GM19463 (cell line): ENCODE data around the gene CAPN5.

Experiments
- ATAC-seq: cut with Tn5 transposase; IDR thresholded peaks from one replicate; pipeline ENCODE4 v1.9.1; 2021; ENCODE audit warnings: mild to moderate bottlenecking, moderate library complexity; ENCODE audit not compliant: unreplicated experiment

The CAPN5 gene

DNA sequence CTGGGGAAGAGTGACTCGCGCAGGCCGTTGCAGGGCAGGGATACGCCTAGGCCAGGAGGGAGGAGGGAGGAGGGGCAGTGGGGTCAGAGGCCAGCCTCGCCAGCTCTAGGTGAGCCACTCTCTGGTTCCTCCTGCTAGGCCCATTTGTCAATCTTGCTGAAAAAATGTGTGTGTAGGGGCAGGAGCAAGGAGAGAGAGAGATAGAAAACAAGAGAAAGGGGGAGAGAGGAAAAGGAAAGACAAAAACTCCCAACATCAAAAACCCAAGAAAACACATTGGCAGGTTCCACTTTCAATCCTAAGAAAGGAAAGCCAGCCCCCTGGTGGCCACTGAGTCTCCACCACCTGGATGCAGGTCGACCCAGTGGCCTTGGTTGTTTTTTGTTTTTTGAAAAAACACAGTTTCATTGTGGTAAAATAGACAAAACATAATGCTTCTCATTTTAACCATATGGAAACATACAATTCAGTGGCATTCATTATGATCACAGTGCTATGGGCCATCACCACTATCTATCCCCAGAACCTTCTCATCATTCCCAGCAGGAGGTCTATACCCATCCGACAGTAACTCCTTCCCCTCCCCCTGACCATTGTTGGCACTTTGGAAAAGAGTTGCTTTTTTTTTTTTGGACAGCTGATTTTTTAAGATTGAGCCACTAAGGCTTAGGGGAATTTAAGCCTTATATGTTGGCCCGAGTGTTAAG, 46.8 kb downstream of the CAPN5 start:
- ATAC-seq: no peak

DNA sequence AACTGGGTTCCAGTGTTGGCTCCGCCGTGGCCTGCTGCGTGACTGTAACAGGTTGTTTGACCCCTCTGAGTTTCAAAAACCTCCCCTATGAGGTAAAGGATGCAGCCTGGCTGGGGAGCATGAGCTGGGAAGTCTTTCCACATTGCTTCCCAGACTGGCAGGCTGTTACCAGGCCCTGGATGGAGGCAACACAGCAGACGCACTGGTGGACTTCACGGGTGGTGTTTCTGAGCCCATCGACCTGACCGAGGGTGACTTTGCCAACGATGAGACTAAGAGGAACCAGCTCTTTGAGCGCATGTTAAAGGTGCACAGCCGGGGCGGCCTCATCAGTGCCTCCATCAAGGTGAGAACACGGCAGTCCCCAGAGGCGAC, 47.3 kb downstream of the CAPN5 start:
- ATAC-seq: no peak

GRCh38 chr11:77115181-77115611, 48.4 kb downstream of the CAPN5 start:
- no peak for ATAC-seq

GRCh38 chr11:77115956-77116355, 49.2 kb downstream of the CAPN5 start:
- no peak for ATAC-seq

DNA sequence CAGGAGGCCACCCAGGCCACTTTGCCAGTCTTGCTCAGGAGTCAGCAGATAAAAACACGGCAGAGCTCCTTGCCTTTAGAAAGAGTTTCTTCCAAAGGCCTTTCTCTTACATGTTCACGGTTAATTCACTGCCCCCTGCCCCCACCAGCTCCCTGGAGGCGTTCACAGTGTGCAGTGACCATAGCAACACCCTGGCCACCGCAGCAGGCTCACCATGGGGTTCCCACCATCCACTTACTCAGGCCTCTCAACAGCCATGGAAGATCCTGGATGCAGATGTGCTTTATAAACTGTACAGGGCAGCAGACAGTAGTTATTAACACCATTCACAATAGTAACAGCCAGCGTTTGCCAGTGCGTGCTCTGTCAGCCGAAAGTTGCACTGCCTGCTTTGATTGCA, 50.7 kb downstream of the CAPN5 start:
- no peak for ATAC-seq

DNA sequence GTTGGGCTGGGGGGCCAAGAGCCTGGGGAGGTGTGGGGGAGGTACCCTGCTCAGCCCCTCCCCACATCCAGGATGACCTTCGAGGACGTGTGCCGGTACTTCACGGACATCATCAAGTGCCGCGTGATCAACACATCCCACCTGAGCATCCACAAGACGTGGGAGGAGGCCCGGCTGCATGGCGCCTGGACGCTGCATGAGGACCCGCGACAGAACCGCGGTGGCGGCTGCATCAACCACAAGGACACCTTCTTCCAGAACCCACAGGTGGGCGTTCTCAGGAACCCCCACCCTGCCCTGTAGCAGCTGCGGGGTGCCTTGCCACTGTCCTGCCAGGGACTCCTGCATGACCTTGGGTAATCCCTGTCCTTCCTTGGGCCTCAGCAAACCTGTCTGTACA, 51.3 kb downstream of the CAPN5 start:
- no peak for ATAC-seq

- ATAC-seq: no peak
Measured at GRCh38 chr11:77118971-77119370, 52.2 kb downstream of the CAPN5 start.

DNA sequence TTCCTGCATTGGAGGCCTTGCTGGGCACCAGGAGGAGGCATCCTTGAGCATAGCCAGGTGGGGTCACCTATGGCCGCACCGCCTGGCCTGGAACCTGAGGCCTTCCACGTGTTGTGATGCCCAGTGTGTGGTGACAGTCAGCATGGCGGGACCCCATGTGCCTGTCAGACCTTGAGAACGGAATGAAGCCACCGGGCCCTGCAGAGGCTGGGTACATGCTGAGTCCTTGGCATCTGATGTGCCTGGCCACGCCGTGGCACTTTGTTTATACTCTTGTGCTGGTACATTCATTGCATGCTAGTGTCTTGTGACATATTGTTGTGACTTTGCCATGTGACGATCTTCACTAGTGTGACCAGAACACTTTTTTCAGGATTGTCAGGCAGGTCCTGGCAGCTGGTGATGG, 52.8 kb downstream of the CAPN5 start:
- ATAC-seq: no peak

- no peak for ATAC-seq
Measured at GRCh38 chr11:77120571-77120970, 53.8 kb downstream of the CAPN5 start.

DNA sequence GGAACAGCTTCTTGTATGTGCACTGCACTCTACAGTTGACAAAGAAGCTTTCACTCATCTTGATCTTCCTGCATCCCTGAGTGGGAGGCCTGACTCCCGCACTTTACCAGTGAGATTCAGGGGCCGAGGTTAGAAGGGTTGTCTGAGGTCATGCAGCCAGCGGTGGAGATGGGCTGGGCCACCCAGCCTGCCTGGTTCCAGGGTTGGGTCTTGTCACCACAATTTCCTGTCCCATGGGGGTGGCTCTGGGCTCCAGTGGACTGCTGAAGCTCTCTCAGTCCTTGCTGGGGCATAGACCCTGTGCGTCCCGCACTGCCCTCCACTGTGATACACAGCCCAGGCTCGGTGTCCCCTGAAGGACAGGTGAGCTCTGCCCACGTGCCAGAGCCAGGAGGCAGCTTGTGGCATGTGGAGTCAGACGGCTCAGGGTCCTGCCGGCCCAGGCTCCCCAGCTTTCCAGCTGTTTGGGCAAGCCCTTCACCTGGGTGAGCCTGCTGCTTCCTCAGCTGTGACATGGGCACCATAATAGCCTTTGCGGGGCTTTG, 54.4 kb downstream of the CAPN5 start:
- ATAC-seq: no peak

- ATAC-seq: no peak
Measured at GRCh38 chr11:77121876-77122575, 55.3 kb downstream of the CAPN5 start.

DNA sequence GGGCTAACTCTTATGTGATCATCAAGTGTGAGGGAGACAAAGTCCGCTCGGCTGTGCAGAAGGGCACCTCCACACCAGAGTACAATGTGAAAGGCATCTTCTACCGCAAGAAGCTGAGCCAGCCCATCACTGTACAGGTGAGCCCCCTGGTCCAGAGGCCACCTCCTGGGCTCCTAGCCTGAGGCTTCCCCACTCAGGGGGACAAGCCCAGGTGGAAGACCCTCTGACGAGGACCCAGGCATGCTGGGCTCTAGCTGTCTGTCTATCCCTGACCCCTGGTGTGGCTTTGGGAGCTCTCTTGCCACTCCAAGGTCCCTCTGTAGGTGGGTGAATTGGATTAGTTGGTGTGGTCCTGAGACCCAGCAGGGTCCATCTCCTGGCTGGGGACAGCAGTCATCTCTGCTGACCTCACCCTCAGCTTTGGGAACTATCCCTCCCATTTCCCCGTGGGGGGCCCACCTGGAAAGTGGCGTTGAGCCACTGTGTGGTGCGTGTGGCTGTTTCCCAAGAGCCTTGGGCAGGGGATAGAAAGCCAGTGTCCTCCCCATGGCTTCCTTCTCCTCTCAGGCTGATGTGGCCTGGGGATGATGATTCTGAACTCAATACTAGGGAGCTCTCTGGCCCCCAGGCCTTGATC, 55.9 kb downstream of the CAPN5 start:
- no peak for ATAC-seq

DNA sequence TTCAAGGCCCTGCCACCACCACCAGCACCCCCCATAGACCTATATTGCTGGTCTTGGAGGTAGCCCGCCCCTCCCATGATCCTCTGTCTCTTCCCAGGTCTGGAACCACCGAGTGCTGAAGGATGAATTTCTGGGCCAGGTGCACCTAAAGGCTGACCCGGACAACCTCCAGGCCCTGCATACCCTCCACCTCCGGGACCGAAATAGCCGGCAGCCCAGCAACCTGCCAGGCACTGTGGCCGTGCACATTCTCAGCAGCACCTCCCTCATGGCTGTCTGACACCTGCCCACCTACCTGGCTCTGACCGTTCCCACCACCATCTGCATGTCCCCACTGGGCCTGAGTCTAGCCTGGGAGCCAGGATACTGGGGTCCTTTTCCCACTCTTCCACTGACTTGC, 56.8 kb downstream of the CAPN5 start:
- ATAC-seq: no peak

DNA sequence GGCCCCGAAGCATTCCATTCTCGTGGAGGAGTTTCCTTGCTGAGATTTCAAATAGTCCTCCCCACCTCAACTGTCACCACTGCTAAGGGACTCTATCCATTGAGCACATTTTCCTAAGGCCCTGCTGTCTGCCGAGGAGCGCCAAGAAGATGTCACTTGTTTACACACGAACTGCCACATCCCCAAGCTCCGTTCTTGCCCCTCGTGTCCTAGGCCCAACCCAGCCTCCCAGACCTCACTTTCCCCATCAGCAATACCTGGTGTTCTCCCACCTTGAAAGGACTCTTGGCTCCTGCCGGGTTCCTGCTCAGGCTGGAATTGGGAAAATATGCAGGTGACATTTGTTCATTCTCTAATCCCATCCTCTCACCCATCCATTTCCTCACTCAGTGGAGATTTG, 57.3 kb downstream of the CAPN5 start:
- ATAC-seq: no peak

DNA sequence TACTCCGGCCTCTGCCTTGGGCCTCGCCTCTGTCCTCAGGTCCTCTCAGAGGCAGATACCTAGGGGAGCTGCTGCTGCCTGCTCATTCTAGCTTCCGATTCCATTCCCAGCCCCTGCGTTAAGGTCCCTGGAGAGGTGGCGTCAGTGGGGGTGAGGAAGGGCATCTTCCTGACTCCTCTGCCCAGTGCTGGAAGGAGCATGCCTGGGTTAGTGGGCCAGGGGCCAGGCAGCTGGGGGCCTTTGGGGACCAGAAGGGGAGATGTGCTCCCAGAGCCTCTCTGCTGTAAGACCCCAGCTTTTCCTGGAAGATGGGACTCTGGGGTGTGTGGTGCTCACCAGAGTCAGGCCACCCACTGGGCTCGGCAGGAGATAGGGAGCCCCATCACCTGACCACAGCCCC, 57.7 kb downstream of the CAPN5 start:
- ATAC-seq: no peak

GRCh38 chr11:77125191-77125590, 58.4 kb downstream of the CAPN5 start:
- no peak for ATAC-seq

- ATAC-seq: no peak
Measured at GRCh38 chr11:77125695-77126094, 58.9 kb downstream of the CAPN5 start.

DNA sequence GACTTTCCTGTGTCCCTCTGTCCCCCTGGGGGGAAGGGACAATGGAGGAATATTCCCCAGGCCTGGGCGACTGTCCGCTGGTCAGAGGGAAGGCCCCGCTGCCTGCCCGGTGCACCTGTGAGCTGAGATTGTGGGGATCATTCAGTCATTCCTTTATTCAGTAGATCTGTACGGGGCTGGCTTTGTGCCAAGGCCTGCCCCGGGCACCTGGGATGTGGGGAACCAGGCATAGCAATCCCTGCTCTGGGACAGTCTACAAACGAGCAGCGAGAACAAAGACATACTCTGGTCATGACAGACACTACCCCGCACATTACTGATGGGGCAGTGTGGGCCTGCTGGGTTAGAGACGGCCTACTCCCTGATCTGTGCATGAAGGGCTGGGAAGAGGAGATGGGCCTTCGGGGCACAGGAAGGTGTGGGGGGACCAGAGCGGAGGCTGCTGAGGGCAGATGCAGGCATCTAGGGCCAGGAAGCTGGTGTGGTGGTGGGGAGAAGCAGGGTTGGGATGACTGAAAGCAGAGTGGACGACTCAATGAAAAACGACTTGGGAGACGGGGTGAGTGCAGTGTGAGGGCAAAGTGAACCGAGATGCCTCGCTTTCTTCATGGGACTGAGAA, 59.5 kb downstream of the CAPN5 start:
- ATAC-seq: no peak

- no peak for ATAC-seq
Measured at GRCh38 chr11:77126861-77127234, 60.1 kb downstream of the CAPN5 start.

DNA sequence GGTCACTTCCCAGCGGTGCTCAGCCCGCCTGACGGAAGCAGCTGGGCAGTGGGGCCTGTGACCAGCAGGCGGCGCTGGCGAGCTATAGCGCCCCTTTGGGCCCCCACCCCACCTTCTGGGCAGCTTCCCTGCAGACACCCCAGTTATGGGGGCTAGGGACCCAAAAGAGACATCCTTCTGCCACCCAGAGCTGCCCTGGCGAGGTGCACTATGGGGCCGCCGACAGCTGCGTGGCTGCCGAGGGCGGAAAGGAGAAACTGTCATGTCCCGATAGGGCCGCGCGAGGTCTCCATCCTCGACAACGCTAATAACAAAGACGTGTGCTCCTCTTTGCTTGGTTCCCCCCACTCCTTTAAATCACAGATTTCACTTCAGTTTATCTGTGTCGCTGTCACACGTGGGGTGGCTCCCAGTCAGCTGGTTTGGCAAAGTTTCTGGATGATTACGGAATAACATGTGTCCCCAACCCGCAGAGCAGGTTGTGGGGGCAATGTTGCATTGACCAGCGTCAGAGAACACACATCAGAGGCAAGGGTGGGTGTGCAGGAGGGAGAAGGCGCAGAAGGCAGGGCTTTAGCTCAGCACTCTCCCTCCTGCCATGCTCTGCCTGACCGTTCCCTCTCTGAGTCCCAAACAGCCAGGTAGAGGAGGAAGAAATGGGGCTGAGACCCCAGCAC, 60.6 kb downstream of the CAPN5 start:
- ATAC-seq: no peak
